CD8-positive, alpha-beta memory T cell (primary cell): ENCODE results near the gene PRDM2. TPM values are rescaled to one million over a fixed set of nuclear protein-coding genes. Genes with fewer than 3 reads are reported as not detected.

Experiments
- CTCF ChIA-PET: fragments of 350-600 bp; sonication (Branson Sonifier 250); formaldehyde crosslinking; loops from one replicate; lab custom pipeline; 2021; ENCODE audit warnings: antibody characterized with exemption; lab: Charles Lee
- POLR2A ChIA-PET: fragments of 350-600 bp; sonication (Branson Sonifier 250); formaldehyde crosslinking; loops from one replicate; lab custom pipeline; 2021; ENCODE audit warnings: antibody characterized with exemption; lab: Charles Lee
- DNase-seq, 5 donors: peaks; one replicate each; pipeline versions ENCODE4 v3.0.0 to v3.0.0-alpha.2; 2020 to 2022; ENCODE audit warnings: mixed read lengths in 1 of 5
- H3K27ac ChIP-seq: one replicate; pipeline ENCODE4 v1.7.0; 2013; ENCODE audit warnings: low read depth, mild to moderate bottlenecking, low read length, moderate library complexity
- H3K27me3 ChIP-seq: 2 replicates; pipeline ENCODE4 v1.7.0; 2013; ENCODE audit warnings: low read length, mild to moderate bottlenecking; ENCODE audit not compliant: insufficient read depth, poor library complexity, severe bottlenecking
- H3K36me3 ChIP-seq: 2 replicates; pipeline ENCODE4 v1.7.0; 2013; ENCODE audit warnings: mild to moderate bottlenecking, low read length, moderate library complexity; ENCODE audit not compliant: insufficient read depth
- H3K4me1 ChIP-seq: 2 replicates; pipeline ENCODE4 v1.7.0; 2013; ENCODE audit warnings: mild to moderate bottlenecking, low read length, moderate library complexity; ENCODE audit not compliant: insufficient read depth
- H3K4me3 ChIP-seq: 2 replicates; pipeline ENCODE4 v1.7.0; 2013; ENCODE audit warnings: mild to moderate bottlenecking, low read length
- H3K9me3 ChIP-seq: 2 replicates; pipeline ENCODE4 v1.7.0; 2013; ENCODE audit warnings: mild to moderate bottlenecking, low read length
- H3K27ac Mint-ChIP-seq, 8 donors: one replicate each; pipeline ENCODE4 v1.8.0; 2020 to 2021; ENCODE audit warnings: mixed read lengths in 8 of 8, mild to moderate bottlenecking in 6 of 8, inconsistent platforms in 3 of 8, moderate library complexity in 3 of 8
- H3K27me3 Mint-ChIP-seq, 2 donors: one replicate each; pipeline ENCODE4 v1.8.0; 2020 to 2021; ENCODE audit warnings: mixed read lengths in 2 of 2, mild to moderate bottlenecking in 1 of 2, moderate library complexity in 1 of 2
- H3K36me3 Mint-ChIP-seq, 3 donors: one replicate each; pipeline ENCODE4 v1.8.0; 2020 to 2021; ENCODE audit warnings: mixed read lengths in 3 of 3, inconsistent platforms in 1 of 3, mild to moderate bottlenecking in 1 of 3
- H3K4me1 Mint-ChIP-seq, 3 donors: one replicate each; pipeline ENCODE4 v1.8.0; 2020 to 2021; ENCODE audit warnings: mixed read lengths in 3 of 3, inconsistent platforms in 1 of 3, mild to moderate bottlenecking in 1 of 3
- H3K4me3 Mint-ChIP-seq, 7 donors: one replicate each; pipeline ENCODE4 v1.8.0; 2020 to 2021; ENCODE audit warnings: mixed read lengths in 7 of 7, mild to moderate bottlenecking in 6 of 7, moderate library complexity in 4 of 7, inconsistent platforms in 2 of 7
- H3K9me3 Mint-ChIP-seq, 5 donors: one replicate each; pipeline ENCODE4 v1.8.0; 2020 to 2022; ENCODE audit warnings: mixed read lengths in 5 of 5, mild to moderate bottlenecking in 3 of 5, moderate library complexity in 2 of 5, inconsistent platforms in 1 of 5
- polyA plus RNA-seq: library from polyadenylated mRNA; unstranded; fragments of 300-500 nt; fragmentation: Illumina TruSeq; gene quantifications from one replicate; pipeline ENCODE4 v1.2.3, GENCODE V29; 2021
- total RNA-seq, 2 experiments: library from RNA; stranded (reverse); gene quantifications; one replicate each; pipeline ENCODE4 v1.2.3, GENCODE V29; 2021

The PRDM2 gene
- total and polyA plus RNA-seq, 3 experiments from 2014 or later = 24.4 to 70.1 (median 67.9) TPM

DNA sequence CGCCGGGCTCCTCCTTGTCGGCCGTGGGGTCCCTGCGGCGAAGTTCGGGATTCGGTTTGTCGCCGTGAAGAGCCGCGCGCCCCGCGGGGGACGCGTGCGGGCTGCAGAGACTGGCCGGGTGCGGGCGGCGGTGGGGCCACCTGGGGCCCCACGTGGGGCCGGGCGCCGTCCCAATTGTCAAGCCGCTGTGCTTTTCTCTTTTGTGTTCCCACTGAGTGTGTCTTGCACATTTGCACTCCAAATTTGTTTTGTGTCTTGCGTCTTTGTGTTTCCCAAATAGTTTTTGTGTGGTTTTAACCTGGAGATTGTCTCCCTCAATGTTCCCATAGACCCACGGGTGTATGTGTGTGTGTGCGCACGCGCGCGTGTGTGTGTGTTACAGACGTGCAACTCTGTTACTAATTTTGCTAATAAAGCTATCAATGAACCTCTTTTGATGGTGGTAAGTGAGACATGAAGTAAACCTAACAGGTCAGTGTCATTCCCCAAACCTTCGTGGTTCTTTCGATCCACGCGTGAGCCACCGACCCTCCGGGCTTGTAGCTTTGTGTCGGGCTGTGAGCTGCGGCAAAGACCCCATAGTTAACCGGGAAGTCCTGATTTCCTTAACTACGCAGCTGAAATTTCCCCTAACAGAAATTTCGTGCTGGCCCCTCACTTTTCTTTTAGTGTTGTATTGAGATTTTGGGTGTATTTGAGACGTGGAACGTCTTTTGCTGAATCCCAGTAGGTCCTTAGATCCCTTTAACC, 708 bp downstream of the PRDM2 start:
- Mint-ChIP-seq H3K27ac (peak overlapping the region; percentile 96 to 100 (median 99)), H3K4me3 (peak overlapping the region; percentile 93 to 98 (median 96)), H3K4me1 (peaks cover 45 to 63% (median 60%) of the 10 kb centered on the region in 3 donors), H3K27me3 (peaks cover 0 to 1% of the 10 kb centered on the region in 2 donors), H3K36me3 (peaks cover 0 to 18% (median 2%) of the 10 kb centered on the region in 3 donors), H3K9me3 (no peaks in the 10 kb centered on the region)
- peak overlapping the region; percentile 86 for H3K27ac ChIP-seq
- H3K27me3 ChIP-seq = no peaks in the 10 kb centered on the region
- peak; percentile 24 to 75 (median 62) for DNase-seq
- ChIA-PET CTCF (interaction anchor here (0.6 to 4.8 kb wide), 3 partner anchors 25 to 50 kb away, joined by 3 to 26 read pairs (median 6); no protein-coding TSS in a partner anchor), POLR2A (interaction anchor here (0.7 to 3.7 kb wide), 3 partner anchors 29 to 49 kb away, joined by 4 to 48 read pairs (median 23); no protein-coding TSS in a partner anchor)
- H3K36me3 ChIP-seq = no peaks in the 10 kb centered on the region
- H3K4me1 ChIP-seq = peaks cover 30% of the 10 kb centered on the region
- H3K4me3 ChIP-seq = peak overlapping the region; percentile 67
- no peaks in the 10 kb centered on the region for H3K9me3 ChIP-seq

DNA sequence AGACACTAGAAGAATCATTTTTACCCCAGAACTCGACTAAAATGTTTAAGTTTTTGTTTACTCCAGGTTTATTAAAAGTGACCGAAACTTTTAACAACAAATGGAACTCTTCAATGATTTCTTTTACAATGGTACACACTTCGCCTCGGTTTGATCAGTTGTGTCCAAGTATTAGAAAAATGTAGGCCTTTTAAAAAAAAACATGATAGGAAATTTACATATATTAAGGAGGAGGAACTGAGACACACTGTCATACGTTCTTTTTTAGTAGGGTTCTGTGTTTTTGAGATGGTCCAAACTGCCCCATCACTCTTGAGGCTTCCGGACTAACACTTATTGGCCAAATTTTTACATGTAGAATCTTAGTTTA, 1.3 kb downstream of the PRDM2 start:
- Mint-ChIP-seq H3K9me3 (no peaks in the 10 kb centered on the region), H3K4me3 (peak overlapping the region; percentile 93 to 98 (median 96)), H3K27ac (peak overlapping the region; percentile 96 to 100 (median 99)), H3K27me3 (peaks cover 0 to 1% of the 10 kb centered on the region in 2 donors), H3K36me3 (peaks cover 4 to 22% (median 5%) of the 10 kb centered on the region in 3 donors), H3K4me1 (peaks cover 49 to 68% (median 65%) of the 10 kb centered on the region in 3 donors)
- DNase-seq = no peak
- Histone ChIP-seq H3K27ac (peak overlapping the region; percentile 86), H3K9me3 (no peaks in the 10 kb centered on the region), H3K27me3 (no peaks in the 10 kb centered on the region), H3K4me3 (peak overlapping the region; percentile 67), H3K4me1 (peaks cover 33% of the 10 kb centered on the region), H3K36me3 (no peaks in the 10 kb centered on the region)
- ChIA-PET CTCF (interaction anchor here (0.9 to 4.8 kb wide), 2 partner anchors 25 to 29 kb away, joined by 6 to 26 read pairs; no protein-coding TSS in a partner anchor), POLR2A (interaction anchor here (0.7 to 3.7 kb wide), 3 partner anchors 28 to 48 kb away, joined by 4 to 48 read pairs (median 23); no protein-coding TSS in a partner anchor)

DNA sequence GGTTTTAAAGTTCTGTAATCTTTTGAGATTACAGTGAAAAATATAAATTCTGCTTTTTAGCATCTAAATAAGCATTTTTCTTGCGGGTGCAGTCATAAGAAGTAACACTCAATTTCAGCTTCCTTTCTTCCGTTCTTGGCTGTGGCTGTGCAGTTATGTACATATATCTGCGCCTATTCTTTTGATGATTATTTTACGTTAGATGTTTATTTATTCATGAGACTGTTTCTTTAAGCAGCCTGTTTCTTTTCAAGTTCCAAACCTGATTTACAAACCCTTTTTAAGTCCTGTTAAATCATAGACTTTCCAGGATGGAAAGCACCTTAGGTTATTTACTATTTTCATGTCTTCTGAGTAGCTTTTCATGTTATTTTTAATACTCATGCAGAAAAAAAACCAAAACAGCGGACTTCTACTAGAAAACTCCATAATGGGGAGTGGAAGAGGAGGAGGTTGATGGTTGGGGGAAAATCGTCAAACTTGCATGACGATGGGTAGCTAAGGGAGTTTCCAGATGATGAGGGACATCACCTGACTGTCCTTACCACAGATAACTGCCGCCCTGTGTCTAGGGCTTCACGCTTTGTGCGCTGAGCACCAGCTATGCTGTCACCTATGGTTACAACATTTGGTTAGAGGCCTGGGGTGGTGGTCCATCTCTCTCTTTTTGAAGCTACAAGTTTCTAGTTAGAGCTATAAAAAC, 2.6 kb downstream of the PRDM2 start:
- Histone ChIP-seq H3K4me3 (no peak overlapping the region), H3K27me3 (no peaks in the 10 kb centered on the region), H3K4me1 (peaks cover 35% of the 10 kb centered on the region), H3K27ac (peak overlapping the region; percentile 76), H3K9me3 (no peaks in the 10 kb centered on the region), H3K36me3 (no peaks in the 10 kb centered on the region)
- Mint-ChIP-seq H3K9me3 (no peaks in the 10 kb centered on the region), H3K4me1 (peaks cover 55 to 79% (median 78%) of the 10 kb centered on the region in 3 donors), H3K36me3 (peaks cover 5 to 24% (median 6%) of the 10 kb centered on the region in 3 donors), H3K27me3 (peaks cover 0 to 1% of the 10 kb centered on the region in 2 donors), H3K4me3 (peak overlapping the region; percentile 76 to 96 (median 93)), H3K27ac (peak overlapping the region; percentile 88 to 100 (median 98))
- CTCF ChIA-PET = interaction anchor here (0.6 to 4.8 kb wide), 4 partner anchors 11 to 47 kb away, joined by 3 to 26 read pairs (median 4); no protein-coding TSS in a partner anchor
- peak; percentile 64 to 91 (median 73) for DNase-seq
- POLR2A ChIA-PET = interaction anchor here (0.5 to 3.7 kb wide), 5 partner anchors 23 to 47 kb away, joined by 3 to 48 read pairs (median 4); no protein-coding TSS in a partner anchor

DNA sequence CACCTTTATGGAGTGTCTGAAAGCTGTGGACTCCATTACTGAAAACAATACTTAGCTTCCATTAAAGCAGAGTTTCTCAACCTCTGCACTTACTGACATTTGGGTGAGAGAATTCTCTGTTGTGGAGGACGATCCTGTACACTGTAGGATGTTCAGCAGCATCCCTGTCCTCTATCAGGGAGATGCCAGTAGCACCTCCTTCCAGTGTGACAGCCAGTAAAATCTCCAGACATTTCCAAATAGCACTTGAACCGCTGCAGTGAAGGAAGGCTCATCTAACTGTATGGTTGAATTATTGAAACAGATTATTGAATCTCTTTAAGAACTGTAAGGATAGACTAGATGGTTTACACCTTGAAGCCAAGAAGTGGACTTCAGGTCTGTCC, 3.1 kb downstream of the PRDM2 start:
- Mint-ChIP-seq H3K36me3 (peaks cover 5 to 24% (median 6%) of the 10 kb centered on the region in 3 donors), H3K4me3 (peak overlapping the region in 6 of 7 donors; percentile 32 to 93 (median 60)), H3K9me3 (no peaks in the 10 kb centered on the region), H3K27ac (peak overlapping the region; percentile 88 to 100 (median 98)), H3K27me3 (peaks cover 0 to 1% of the 10 kb centered on the region in 2 donors), H3K4me1 (peaks cover 58 to 82% (median 80%) of the 10 kb centered on the region in 3 donors)
- CTCF ChIA-PET = interaction anchor here (0.6 to 4.8 kb wide), 4 partner anchors 10 to 46 kb away, joined by 3 to 26 read pairs (median 4); no protein-coding TSS in a partner anchor
- no peaks in the 10 kb centered on the region for H3K36me3 ChIP-seq
- H3K27me3 ChIP-seq = no peaks in the 10 kb centered on the region
- no peak overlapping the region for H3K4me3 ChIP-seq
- no peak for DNase-seq
- POLR2A ChIA-PET = interaction anchor here (1.1 to 3.7 kb wide), 4 partner anchors 22 to 46 kb away, joined by 3 to 48 read pairs (median 14); no protein-coding TSS in a partner anchor
- H3K4me1 ChIP-seq = peaks cover 35% of the 10 kb centered on the region
- peak overlapping the region; percentile 76 for H3K27ac ChIP-seq
- H3K9me3 ChIP-seq = no peaks in the 10 kb centered on the region

DNA sequence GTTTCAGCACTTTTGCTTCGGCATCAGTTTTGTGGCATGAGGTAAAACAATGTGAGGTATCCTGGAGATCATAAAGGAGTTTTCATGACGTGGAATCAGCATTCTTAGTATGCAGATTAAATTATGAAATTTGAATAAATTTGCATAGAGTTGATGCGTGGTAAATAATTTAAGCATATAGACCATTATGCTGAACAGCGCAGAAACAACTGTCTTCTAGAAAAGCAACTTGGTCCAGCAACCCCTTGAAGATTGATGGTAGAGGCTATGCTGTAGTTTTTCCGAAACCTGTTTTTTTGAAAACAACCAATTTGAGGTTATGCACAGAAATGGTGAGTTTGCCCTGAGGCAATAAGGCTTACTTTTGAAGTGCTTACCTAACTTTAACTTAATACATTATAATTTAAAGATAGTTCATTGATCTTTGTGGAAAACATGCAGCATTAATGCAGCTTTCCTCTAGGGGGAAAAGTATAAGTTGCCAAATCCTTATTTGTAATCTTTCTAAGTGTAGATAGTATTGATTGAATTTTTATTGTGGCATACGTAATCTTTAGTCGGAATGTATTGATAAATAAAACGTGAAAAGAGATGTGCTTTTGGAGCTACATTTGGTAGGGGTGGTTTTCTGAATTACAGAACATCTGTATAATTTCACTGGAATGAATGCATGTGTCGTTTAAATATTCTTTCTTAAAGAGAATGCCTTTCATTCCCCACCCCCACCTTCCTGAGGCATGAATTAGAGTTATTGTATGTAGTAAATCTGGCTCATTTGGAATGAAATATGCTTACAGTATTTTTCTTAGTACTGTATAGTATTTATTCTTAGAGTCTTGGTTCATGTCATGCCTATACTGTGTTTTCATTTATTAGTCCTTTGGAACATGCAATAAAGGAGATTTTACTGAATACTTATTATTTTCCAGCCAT, 3.8 kb downstream of the PRDM2 start:
- Mint-ChIP-seq H3K27ac (peak overlapping the region; percentile 88 to 100 (median 98)), H3K9me3 (no peaks in the 10 kb centered on the region), H3K27me3 (peaks cover 0 to 1% of the 10 kb centered on the region in 2 donors), H3K4me3 (peak overlapping the region in 3 of 7 donors; percentile 32 to 93 (median 43)), H3K36me3 (peaks cover 5 to 25% (median 6%) of the 10 kb centered on the region in 3 donors), H3K4me1 (peaks cover 65 to 88% (median 86%) of the 10 kb centered on the region in 3 donors)
- POLR2A ChIA-PET = interaction anchor here (0.7 to 3.7 kb wide), 3 partner anchors 26 to 46 kb away, joined by 5 to 48 read pairs (median 23); no protein-coding TSS in a partner anchor
- DNase-seq = no peak
- Histone ChIP-seq H3K27me3 (no peaks in the 10 kb centered on the region), H3K9me3 (no peaks in the 10 kb centered on the region), H3K36me3 (no peaks in the 10 kb centered on the region), H3K4me3 (no peak overlapping the region), H3K27ac (peak overlapping the region; percentile 76), H3K4me1 (peaks cover 35% of the 10 kb centered on the region)
- CTCF ChIA-PET = interaction anchor here (0.7 to 4.8 kb wide), 4 partner anchors 18 to 46 kb away, joined by 3 to 26 read pairs (median 4); no protein-coding TSS in a partner anchor

DNA sequence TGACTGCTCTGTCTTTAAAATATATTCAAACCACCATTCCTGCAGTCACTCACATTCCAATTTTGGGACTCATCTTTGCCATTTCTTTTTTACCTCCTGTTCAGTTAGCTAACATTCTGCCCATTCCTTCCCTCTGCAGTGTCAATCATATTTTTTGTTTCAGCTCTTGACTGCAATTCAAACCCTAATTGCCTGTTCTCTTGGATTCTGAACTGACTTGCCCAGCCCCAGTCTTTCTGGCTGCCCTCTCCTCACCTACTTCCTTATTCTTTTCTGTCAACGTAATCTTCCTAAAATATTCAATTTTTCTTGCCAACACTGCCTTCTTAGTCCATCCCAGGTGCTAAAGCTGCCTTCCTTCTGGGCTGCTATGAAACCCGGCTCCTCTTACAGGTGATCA, 6.1 kb downstream of the PRDM2 start:
- Mint-ChIP-seq H3K4me3 (peak overlapping the region in 2 of 7 donors; percentile 20 to 56), H3K4me1 (peaks cover 62 to 93% (median 88%) of the 10 kb centered on the region in 3 donors)
- POLR2A ChIA-PET = interaction anchor here (0.7 kb wide), 1 partner anchor 12 kb away, joined by 5 read pairs; no protein-coding TSS in a partner anchor

More for the DNA sequence above, 6.1 kb downstream of the PRDM2 start:
- Histone ChIP-seq H3K4me1 (peaks cover 26% of the 10 kb centered on the region), H3K36me3 (no peaks in the 10 kb centered on the region), H3K4me3 (no peak overlapping the region), H3K27ac (no peak overlapping the region), H3K9me3 (no peaks in the 10 kb centered on the region), H3K27me3 (no peaks in the 10 kb centered on the region)
- CTCF ChIA-PET = no interaction called here
- no peaks in the 10 kb centered on the region for H3K27me3 Mint-ChIP-seq
- H3K9me3 Mint-ChIP-seq = no peaks in the 10 kb centered on the region
- H3K27ac Mint-ChIP-seq = peak overlapping the region in 4 of 8 donors; percentile 6 to 90 (median 69)
- no peak for DNase-seq
- peaks cover 5 to 18% (median 6%) of the 10 kb centered on the region in 3 donors for H3K36me3 Mint-ChIP-seq
